Tongue (tissue), 2 donors: Measurements from ENCODE around the gene PTPRJ. TPM values are rescaled to one million over a fixed set of nuclear protein-coding genes. Genes with fewer than 3 reads are reported as not detected.
"Not testable (repeated sequence)": the region's sequence is repeated elsewhere in the genome, so short reads cannot be mapped to it uniquely, and the experiment has no call there.

Source experiments
- DNase-seq: peaks from one replicate; pipeline ENCODE4 v3.0.0-alpha.2; 2015
- total RNA-seq: library from RNA; depleted of rRNA; stranded (reverse); fragments of >200 nt; gene quantifications from one replicate; pipeline ENCODE4 v1.2.3, GENCODE V29; 2014

The PTPRJ gene
- total RNA-seq, 1 donor from 2014 or later = 8.9 TPM

DNA sequence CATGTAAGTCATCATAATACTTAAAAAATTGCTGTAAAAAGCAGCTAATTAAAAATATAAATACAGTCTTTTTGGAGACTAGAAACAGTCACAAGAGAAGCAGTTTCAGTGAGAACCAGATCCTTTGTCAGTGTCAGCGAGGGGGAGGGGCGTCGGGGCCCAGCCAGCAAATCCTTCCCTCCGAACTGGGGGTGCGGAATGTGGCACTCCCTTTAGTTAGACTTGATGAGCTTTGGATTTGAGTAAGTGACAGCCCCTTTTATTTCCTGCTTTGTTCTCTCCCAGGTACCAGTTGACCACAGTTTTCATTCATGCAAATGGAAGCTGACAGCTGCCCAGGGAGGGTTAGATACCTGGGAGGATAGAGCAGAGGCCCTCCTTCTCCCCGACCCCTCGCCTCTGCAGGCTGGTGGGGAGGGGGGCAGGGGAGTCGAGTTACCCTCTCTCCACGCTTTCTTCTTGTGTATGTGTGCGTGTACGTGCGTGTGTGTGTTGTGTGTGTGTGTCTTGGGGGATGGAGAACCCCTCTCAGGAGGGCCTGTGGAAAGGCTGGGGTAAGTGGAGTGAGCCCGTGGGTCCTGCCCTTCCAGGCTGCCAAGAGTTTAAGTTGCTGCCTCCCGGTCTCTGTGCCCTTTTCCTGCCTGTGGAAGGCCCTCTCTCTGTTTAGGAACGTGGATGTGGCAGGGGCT, 38.3 kb downstream of the PTPRJ start:
- peak; percentile 48 for DNase-seq

DNA sequence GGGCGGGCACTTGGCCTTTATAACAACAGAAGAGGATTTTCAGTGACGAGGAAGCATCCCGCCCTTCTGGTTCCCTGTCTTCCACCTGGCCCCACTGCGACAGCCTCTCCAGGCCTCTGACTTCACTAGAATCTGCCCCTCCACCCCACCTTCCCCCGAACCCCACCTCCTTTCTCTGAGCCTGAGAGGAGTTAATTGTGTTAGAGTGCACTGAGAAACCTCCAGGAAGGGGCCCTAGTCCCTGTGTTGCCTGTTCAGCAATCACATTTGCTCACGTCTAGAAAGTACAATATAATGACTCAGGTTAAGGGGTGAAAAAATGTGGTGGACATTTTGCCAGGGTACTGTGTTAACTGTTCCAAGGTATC, 38.8 kb downstream of the PTPRJ start:
- peak; percentile 60 for DNase-seq

- no peak for DNase-seq
Measured at GRCh38 chr11:48019595-48019994, 39.2 kb downstream of the PTPRJ start.

GRCh38 chr11:48020092-48020755, 39.9 kb downstream of the PTPRJ start:
- no peak for DNase-seq

GRCh38 chr11:48021201-48021820, 41.0 kb downstream of the PTPRJ start:
- not testable (repeated sequence) for DNase-seq

DNA sequence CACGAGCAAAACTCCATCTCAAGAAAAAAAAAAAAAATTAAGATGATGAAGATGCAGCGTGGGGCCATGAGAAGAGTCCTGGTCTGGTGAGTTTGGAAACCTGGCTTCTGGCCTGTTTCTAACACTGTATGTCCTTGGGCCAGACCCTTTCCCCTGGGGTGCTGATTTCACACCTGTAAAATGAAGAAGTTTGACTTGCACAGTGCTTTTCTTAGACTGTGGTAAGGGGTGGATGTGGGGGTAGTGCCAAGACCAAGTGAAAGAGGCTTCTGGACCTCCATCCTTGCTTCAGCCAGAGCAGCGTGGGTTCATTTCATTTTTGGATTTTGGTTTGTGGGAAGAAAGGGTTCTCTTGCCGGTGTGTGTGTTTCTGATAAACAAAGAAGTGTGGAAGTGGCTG, 42.1 kb downstream of the PTPRJ start:
- no peak for DNase-seq

DNA sequence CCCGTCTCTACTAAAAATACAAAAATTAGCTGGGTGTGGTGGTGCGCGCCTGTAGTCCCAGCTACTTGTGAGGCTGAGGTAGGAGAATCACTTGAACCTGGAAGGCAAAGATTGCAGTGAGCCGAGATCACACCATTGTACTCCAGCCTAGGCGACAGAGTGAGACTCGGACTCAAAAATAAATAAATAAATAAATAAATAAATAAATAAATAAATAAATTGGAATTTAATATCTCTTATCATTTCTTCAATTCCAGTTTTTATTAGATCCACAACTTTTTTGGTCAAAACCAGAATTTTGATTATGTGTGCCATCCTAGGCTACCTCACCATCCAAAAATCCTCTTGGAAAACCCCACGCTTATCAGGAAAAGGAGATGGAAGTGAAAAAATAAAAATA, 43.2 kb downstream of the PTPRJ start:
- not testable (repeated sequence) for DNase-seq

GRCh38 chr11:48024635-48025071, 44.3 kb downstream of the PTPRJ start:
- DNase-seq = peak; percentile 62

DNA sequence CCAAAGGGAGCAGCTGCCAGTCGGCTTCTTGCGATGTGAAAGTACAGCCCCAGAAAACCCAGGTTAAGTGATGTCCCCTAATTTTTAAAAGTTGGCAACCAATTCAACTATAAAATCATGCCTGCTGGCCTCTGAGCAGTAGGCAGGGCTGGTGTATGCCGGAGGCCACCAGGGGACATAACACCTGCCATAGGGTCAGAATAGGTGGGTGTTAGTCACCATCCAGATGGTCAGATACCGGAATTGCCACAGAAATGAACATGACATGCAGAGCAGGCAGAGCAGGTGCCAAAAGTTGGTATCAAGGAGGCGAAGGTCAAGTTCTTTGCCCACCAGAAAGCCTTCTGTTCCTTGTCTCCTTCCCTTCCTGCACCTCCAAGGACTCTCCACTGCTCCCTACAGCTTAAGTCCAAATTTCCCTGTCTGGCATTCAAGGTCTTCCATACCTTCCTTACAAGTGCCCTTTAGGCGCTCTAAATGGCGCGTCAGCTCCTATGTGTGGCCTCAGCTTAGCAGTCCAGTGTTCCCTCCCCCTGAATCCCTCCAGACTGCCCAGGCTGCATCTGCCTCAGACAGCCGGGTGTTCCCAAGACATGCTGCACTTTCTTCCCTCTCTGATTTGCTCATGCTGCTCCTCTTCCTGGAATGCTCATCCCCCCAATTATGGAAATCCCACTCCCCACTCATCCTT, 45.1 kb downstream of the PTPRJ start:
- no peak for DNase-seq

DNA sequence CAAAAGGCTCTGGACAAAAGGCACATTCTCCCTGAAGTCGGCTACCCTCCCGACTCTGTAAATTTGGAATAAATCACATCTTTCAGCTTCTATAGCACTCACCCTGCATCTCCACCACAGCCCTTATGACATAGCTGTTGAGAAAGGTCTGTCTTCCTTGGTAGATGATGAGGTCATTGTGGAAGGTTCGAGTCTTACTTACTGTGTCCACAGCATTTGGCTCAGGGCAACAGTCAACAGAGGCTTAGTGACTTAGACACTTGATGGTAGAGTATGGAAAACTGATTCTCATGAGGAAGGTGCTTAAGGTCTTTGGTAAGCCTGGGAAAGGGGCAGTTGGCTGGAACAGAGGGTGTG, 45.6 kb downstream of the PTPRJ start:
- DNase-seq = no peak

DNA sequence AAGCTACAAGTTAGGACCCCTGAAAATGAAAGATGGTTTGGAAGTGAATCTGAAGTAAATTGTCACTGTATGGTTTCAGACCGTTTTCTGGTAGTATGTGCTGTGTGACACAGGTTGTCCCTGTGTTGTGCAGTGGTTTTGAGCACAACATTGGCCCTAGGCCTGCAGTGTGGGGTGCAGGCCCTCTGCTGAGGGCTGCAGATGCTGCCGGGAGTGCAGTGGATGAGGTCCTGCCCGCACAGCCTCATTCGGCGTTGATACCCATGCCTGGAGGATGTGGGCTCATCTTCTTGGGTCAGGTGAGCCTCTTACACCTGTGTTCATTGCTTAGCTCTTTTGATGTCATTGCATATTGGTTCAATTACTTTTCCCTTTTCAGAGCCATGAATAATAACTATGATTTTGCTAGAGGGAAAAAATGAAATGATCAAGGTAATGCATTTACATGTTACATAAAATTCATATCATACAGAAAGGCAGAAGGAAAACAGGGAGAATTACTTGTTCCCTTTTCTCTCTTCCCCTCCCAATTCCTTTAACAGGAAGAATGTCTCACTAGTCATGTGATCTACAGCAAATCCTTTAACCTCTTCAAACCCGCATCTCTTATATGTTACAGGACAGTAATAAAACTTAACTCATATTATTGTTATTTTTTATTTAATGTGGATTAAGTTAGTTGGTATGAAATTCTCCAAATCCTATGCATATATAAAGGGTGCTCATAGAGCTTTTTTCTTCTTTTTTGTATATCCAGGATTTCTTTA, 48.7 kb downstream of the PTPRJ start:
- no peak for DNase-seq

DNA sequence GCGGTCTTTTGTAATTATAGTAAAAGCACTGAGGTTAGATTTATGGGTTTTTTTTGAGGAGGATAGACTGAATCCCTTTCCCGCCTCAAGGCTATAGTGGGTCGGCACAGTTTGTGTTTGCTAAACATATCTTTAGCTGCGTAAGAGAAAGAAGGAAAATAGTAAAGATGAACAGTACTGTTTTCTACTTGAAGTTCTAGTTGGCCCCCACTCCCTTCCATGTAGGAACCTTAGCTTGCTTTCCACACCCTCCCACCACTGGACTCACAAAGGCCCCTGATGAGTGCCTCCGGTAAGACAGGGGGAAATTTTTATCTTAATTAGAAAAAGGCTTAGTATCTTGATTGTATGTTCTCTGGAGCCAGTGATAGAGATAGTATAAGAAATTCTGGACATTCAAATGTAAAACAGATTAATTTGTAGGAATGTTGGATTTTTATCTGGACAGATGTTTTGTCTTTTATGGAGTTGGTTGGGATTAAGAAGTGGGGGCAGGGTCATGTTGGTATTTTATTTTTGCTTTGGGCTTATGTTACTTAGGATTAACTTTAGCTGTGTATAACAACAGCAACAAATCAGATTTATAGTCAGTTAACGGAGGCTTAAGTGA, 49.4 kb downstream of the PTPRJ start:
- no peak for DNase-seq

GRCh38 chr11:48031602-48032001, 51.2 kb downstream of the PTPRJ start:
- no peak for DNase-seq

DNA sequence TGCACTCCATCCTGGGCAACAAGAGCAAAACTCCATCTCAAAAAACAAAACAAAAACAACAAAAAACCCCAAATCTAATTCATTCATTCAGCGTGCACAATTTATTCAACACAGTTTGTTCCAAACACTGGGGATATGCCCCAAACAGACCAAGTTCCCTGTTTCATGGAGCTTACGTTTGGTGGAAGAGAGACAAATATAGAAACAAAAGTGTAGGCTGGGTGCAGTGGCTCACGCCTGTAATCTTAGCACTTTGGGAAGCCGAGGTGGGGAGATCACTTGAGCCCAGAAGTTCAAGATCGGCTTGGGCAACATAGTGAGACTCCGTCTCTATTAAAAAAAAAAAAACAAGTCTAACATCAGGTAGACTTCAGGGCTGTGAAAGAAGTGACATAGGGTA, 52.4 kb downstream of the PTPRJ start:
- no peak for DNase-seq

DNA sequence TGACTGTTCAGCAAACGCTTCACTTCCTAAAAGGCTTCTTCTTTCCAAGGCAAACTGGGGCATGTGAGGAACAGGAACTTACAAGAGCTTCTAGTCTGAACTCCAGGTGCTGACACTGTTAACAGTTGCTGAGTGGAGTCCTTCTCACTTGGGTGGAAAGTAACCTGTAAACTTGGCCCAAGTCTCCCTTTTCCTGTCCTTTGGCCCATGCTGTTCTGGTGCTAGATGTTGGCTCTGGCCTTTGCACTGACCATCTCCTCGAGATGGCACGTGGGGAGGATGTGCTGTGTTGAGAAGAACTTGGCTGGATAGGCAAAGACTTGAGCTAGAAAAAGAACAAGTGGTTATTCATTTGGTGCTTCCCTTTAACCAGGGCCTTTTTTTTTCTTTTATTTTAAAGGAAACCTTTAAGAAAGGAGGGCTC, 53.6 kb downstream of the PTPRJ start:
- DNase-seq = no peak

GRCh38 chr11:48034926-48035871, 54.8 kb downstream of the PTPRJ start:
- DNase-seq = peak; percentile 32

GRCh38 chr11:48036011-48036410, 55.7 kb downstream of the PTPRJ start:
- no peak for DNase-seq

- peak; percentile 44 for DNase-seq
Measured at GRCh38 chr11:48036466-48036865, 56.1 kb downstream of the PTPRJ start.

- DNase-seq = peak; percentile 52
Measured at GRCh38 chr11:48037709-48038468, 57.5 kb downstream of the PTPRJ start.
